A549 (cell line): ENCODE data around the gene STAT4. TPM values are rescaled to one million over a fixed set of nuclear protein-coding genes. Genes with fewer than 3 reads are reported as not detected.

ENCODE experiments used
- ATAC-seq, 2 experiments: fragments of 200-7000 bp in 1 of 2; fragments of >200 bp in 1 of 2; cut with Nextera tagmentation in 1 of 2; cut with Tn5 transposase in 1 of 2; 3 replicates each; pipeline versions ENCODE4 v1.8.0 to v1.9.1; 2018 to 2020; ENCODE audit warnings: mild to moderate bottlenecking in 1 of 2, moderate library complexity in 1 of 2
- CTCF ChIA-PET: fragments of 300-600 bp; sonication (Branson Sonifier 250); formaldehyde crosslinking; extraction: SDS; loops from one replicate; lab custom pipeline; 2021; ENCODE audit warnings: antibody characterized with exemption, inconsistent platforms; lab: Yijun Ruan, JAX
- POLR2A ChIA-PET: fragments of 350-600 bp; formaldehyde crosslinking; extraction: SDS; loops from one replicate; lab custom pipeline; 2021; ENCODE audit warnings: antibody characterized with exemption, inconsistent platforms; lab: Yijun Ruan, JAX
- DNase-seq, 2 experiments: peaks; one replicate each; pipeline versions ENCODE4 v3.0.0 to v3.0.0-alpha.2; 2011 to 2016; ENCODE audit warnings: low read depth in 1 of 2, low spot score in 1 of 2
- FAIRE-seq: peaks from 2 replicates; lab custom pipeline; 2011; peaks lifted over from hg19 to GRCh38; lab: Jason Lieb, UNC
- H3K27ac ChIP-seq, 2 experiments: fragments of >200 bp; sonication (Bioruptor Twin); formaldehyde crosslinking; 3 replicates each; pipeline ENCODE4 v1.5.1; 2016 to 2017
- H3K4me1 ChIP-seq: fragments of >200 bp; sonication (Bioruptor Twin); formaldehyde crosslinking; 3 replicates; pipeline ENCODE4 v1.6.1; 2016
- H3K4me2 ChIP-seq: fragments of >200 bp; sonication (Bioruptor Twin); formaldehyde crosslinking; 3 replicates; pipeline ENCODE4 v1.6.1; 2016
- H3K4me3 ChIP-seq: fragments of >200 bp; sonication (Bioruptor Twin); formaldehyde crosslinking; 3 replicates; pipeline ENCODE4 v1.5.1; 2016
- H3K9me3 ChIP-seq: fragments of >200 bp; sonication (Bioruptor Twin); formaldehyde crosslinking; 3 replicates; pipeline ENCODE4 v1.6.1; 2016
- CBX2 ChIP-seq: fragments of 200-600 bp; sonication (generic); IDR thresholded peaks from 2 replicates; pipeline ENCODE4 v1.6.1; 2016; ENCODE audit warnings: low read depth, mild to moderate bottlenecking, borderline replicate concordance
- CBX8 ChIP-seq: fragments of 200-600 bp; sonication (generic); IDR thresholded peaks from 2 replicates; pipeline ENCODE4 v1.6.1; 2016
- CHD2 ChIP-seq: fragments of 150-350 bp; IDR thresholded peaks from 2 replicates; pipeline ENCODE4 v1.6.1; 2014; ENCODE audit warnings: low read length; ENCODE audit not compliant: partially characterized antibody
- EP300 ChIP-seq, 2 experiments: fragments of >200 bp; sonication (Bioruptor Twin); formaldehyde crosslinking; IDR thresholded peaks; 2 replicates in 1 of 2; 3 replicates in 1 of 2; pipeline ENCODE4 v1.6.1; 2016 to 2017
- FOSB ChIP-seq: fragments of 250-450 bp; sonication (Bioruptor Pico); IDR thresholded peaks from 2 replicates; pipeline ENCODE4 v1.5.0; 2020; ENCODE audit warnings: mild to moderate bottlenecking, moderate library complexity
- FOXS1 ChIP-seq: fragments of 250-450 bp; sonication (Bioruptor Pico); IDR thresholded peaks from 2 replicates; pipeline ENCODE4 v1.5.0; 2020; ENCODE audit warnings: mild to moderate bottlenecking, moderate library complexity
- GATA3 ChIP-seq: IDR thresholded peaks from 2 replicates; pipeline ENCODE4 v1.6.1; 2012; ENCODE audit warnings: borderline replicate concordance
- HOXA7 ChIP-seq: fragments of 250-450 bp; sonication (Bioruptor Pico); IDR thresholded peaks from 2 replicates; pipeline ENCODE4 v1.5.0; 2020; ENCODE audit warnings: mild to moderate bottlenecking, moderate library complexity
- HOXB13 ChIP-seq: fragments of 250-450 bp; sonication (Bioruptor Pico); IDR thresholded peaks from 2 replicates; pipeline ENCODE4 v1.5.0; 2020; ENCODE audit warnings: low read depth, mild to moderate bottlenecking, moderate library complexity
- MAZ ChIP-seq: fragments of 150-350 bp; IDR thresholded peaks from 2 replicates; pipeline ENCODE4 v1.6.1; 2014; ENCODE audit warnings: antibody characterized with exemption, low read depth, low read length, borderline replicate concordance
- NFE2L2 ChIP-seq: fragments of 150-350 bp; conservative IDR thresholded peaks from 2 replicates; pipeline ENCODE4 v1.6.1; 2014; ENCODE audit warnings: low read length
- PHF8 ChIP-seq: fragments of 200-600 bp; sonication (generic); IDR thresholded peaks from 2 replicates; pipeline ENCODE4 v1.6.1; 2016; ENCODE audit warnings: low read depth, mild to moderate bottlenecking, antibody characterized with exemption, moderate library complexity, borderline replicate concordance
- POLR2AphosphoS2 ChIP-seq: conservative IDR thresholded peaks from 2 replicates; pipeline ENCODE4 v1.6.1; 2012; ENCODE audit warnings: low read length, improper control_type of control experiment, inconsistent platforms
- RAD21 ChIP-seq, 2 experiments: fragments of >200 bp in 1 of 2; sonication (Bioruptor Twin) in 1 of 2; formaldehyde crosslinking in 1 of 2; IDR thresholded peaks in 1 of 2; conservative IDR thresholded peaks in 1 of 2; 2 replicates in 1 of 2; 3 replicates in 1 of 2; pipeline ENCODE4 v1.6.1; 2012 to 2018; ENCODE audit warnings: inconsistent platforms in 1 of 2
- RARB ChIP-seq: fragments of 250-450 bp; sonication (Bioruptor Pico); IDR thresholded peaks from 2 replicates; pipeline ENCODE4 v1.8.0; 2021; ENCODE audit warnings: mild to moderate bottlenecking, moderate library complexity
- RCOR1 ChIP-seq: fragments of 150-350 bp; IDR thresholded peaks from 2 replicates; pipeline ENCODE4 v1.6.1; 2014; ENCODE audit warnings: antibody characterized with exemption, low read length, low read depth
- ZC3H11A ChIP-seq: fragments of 450-650 bp; IDR thresholded peaks from 2 replicates; pipeline ENCODE4 v1.6.1; 2014; ENCODE audit warnings: antibody characterized with exemption, mild to moderate bottlenecking
- WGBS: methylation state at CpG from one replicate; pipeline ENCODE4 v1.1.6; 2017; ENCODE audit errors: missing lambda C conversion rate; 5-methylcytosine and 5-hydroxymethylcytosine counted together
- polyA plus RNA-seq, 4 experiments: library from polyadenylated mRNA; depleted of rRNA in 3 of 4; stranded (reverse); fragments of >200 nt; fragmentation: RNase III in 1 of 4; extraction: RNeasy Plus Mini Kit Qiagen cat#74134 plus additional on column Dnase treatment in 1 of 4; gene quantifications; 2 replicates in 3 of 4; 3 replicates in 1 of 4; pipeline ENCODE4 v1.2.3, GENCODE V29; 2011 to 2017
- TF ChIP-seq, protein P1 (sequence below): fragments of >200 bp; sonication (Bioruptor Twin); formaldehyde crosslinking; IDR thresholded peaks from 2 replicates; pipeline ENCODE4 v1.6.1; 2016
- TF ChIP-seq, protein P2 (sequence below): fragments of >200 bp; sonication (Bioruptor Twin); formaldehyde crosslinking; IDR thresholded peaks from 3 replicates; pipeline ENCODE4 v1.6.1; 2016
- TF ChIP-seq, protein P3 (sequence below): fragments of 200-600 bp; sonication (generic); IDR thresholded peaks from 2 replicates; pipeline ENCODE4 v1.6.1; 2016; ENCODE audit warnings: antibody characterized with exemption, mild to moderate bottlenecking, moderate library complexity
- TF ChIP-seq, protein P4 (sequence below): fragments of 150-350 bp; IDR thresholded peaks from 2 replicates; pipeline ENCODE4 v1.6.1; 2014; ENCODE audit warnings: low read depth, mild to moderate bottlenecking, low read length
- TF ChIP-seq, protein P5 (sequence below): fragments of 250-450 bp; sonication (Bioruptor Pico); IDR thresholded peaks from 2 replicates; pipeline ENCODE4 v1.5.0; 2021; ENCODE audit warnings: mild to moderate bottlenecking, moderate library complexity, borderline replicate concordance

The STAT4 gene
- polyA plus RNA-seq, 2 of the 4 experiments (the other 2 are of a cell fraction): 11.6 to 34.4 TPM

DNA sequence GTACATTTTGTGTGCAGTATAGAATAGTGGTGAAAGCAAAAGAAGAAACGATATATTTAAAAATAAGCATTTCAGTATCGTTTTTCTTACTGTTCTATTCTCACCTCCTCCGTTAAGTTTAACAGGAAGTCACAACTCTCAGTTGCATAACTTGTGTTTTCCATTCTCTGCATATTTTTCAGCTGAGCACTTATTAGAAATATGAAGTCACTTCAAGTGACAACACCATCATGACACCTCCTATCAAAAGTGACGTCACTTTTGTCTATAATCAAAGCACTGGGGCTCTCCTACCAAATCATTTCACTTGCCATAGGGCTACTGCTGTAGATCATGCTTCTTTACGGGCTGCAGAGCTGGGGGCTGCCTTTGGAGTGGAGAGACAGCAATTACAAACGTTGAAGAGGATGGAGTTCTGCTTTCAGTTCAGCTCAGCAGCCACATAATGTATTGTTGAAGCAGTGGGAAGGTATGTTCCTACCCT lies 36.3 kb downstream of the STAT4 start:
- DNase-seq (peak in 1 of 2 experiments; percentile 4), ATAC-seq (no peak), FAIRE-seq (no peak)
- Histone ChIP-seq H3K9me3 (no peaks in the 10 kb centered on the region), H3K4me1 (no peaks in the 10 kb centered on the region), H3K4me3 (no peak overlapping the region), H3K4me2 (no peak overlapping the region), H3K27ac (no peak overlapping the region)
- TF ChIP-seq CBX8 (no peak), NFE2L2 (no peak)
- TF ChIP-seq, protein P1, sequence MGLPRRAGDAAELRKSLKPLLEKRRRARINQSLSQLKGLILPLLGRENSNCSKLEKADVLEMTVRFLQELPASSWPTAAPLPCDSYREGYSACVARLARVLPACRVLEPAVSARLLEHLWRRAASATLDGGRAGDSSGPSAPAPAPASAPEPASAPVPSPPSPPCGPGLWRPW: no peak
- CTCF ChIA-PET: interaction anchor here (0.6 kb wide), 1 partner anchor 333 kb away, joined by 4 read pairs; no protein-coding TSS in a partner anchor
- 40% methylated on average over 6 of the region's 6 CpGs for WGBS
- POLR2A ChIA-PET: no interaction called here

DNA sequence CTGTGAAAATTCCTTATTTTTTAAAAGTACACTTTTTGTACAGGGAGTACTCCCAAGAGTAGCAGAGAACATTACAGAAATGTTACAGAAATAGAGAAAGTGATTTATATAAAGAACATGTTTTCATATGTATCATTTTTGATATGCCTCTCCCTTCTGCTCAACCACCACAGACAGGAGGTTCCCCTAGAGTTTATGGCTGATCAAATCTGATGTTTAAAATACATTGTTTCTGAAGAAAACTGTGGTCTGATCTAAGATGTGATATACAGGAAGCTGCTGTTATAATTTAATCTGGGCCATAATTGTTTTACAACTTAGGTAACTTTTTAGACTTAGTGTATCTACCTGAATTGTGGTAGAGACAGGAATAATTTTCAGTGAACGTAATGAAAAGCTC lies 37.0 kb downstream of the STAT4 start:
- no peaks in the 10 kb centered on the region for H3K4me1 ChIP-seq
- 78% methylated on average over 1 of the region's 1 CpG for WGBS
- no peak overlapping the region for H3K27ac ChIP-seq
- ATAC-seq: no peak
- TF ChIP-seq RARB (CRISPR knock-in tag): no peak
- no peak for TF ChIP-seq CBX2
- TF ChIP-seq CHD2: no peak
- TF ChIP-seq FOXS1 (CRISPR knock-in tag): no peak
- TF ChIP-seq, protein P2, sequence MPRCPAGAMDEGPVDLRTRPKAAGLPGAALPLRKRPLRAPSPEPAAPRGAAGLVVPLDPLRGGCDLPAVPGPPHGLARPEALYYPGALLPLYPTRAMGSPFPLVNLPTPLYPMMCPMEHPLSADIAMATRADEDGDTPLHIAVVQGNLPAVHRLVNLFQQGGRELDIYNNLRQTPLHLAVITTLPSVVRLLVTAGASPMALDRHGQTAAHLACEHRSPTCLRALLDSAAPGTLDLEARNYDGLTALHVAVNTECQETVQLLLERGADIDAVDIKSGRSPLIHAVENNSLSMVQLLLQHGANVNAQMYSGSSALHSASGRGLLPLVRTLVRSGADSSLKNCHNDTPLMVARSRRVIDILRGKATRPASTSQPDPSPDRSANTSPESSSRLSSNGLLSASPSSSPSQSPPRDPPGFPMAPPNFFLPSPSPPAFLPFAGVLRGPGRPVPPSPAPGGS: no peak
- TF ChIP-seq, protein P3, sequence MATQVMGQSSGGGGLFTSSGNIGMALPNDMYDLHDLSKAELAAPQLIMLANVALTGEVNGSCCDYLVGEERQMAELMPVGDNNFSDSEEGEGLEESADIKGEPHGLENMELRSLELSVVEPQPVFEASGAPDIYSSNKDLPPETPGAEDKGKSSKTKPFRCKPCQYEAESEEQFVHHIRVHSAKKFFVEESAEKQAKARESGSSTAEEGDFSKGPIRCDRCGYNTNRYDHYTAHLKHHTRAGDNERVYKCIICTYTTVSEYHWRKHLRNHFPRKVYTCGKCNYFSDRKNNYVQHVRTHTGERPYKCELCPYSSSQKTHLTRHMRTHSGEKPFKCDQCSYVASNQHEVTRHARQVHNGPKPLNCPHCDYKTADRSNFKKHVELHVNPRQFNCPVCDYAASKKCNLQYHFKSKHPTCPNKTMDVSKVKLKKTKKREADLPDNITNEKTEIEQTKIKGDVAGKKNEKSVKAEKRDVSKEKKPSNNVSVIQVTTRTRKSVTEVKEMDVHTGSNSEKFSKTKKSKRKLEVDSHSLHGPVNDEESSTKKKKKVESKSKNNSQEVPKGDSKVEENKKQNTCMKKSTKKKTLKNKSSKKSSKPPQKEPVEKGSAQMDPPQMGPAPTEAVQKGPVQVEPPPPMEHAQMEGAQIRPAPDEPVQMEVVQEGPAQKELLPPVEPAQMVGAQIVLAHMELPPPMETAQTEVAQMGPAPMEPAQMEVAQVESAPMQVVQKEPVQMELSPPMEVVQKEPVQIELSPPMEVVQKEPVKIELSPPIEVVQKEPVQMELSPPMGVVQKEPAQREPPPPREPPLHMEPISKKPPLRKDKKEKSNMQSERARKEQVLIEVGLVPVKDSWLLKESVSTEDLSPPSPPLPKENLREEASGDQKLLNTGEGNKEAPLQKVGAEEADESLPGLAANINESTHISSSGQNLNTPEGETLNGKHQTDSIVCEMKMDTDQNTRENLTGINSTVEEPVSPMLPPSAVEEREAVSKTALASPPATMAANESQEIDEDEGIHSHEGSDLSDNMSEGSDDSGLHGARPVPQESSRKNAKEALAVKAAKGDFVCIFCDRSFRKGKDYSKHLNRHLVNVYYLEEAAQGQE: no peak
- TF ChIP-seq ZC3H11A: no peak
- no peak for TF ChIP-seq MAZ
- TF ChIP-seq, protein P4, sequence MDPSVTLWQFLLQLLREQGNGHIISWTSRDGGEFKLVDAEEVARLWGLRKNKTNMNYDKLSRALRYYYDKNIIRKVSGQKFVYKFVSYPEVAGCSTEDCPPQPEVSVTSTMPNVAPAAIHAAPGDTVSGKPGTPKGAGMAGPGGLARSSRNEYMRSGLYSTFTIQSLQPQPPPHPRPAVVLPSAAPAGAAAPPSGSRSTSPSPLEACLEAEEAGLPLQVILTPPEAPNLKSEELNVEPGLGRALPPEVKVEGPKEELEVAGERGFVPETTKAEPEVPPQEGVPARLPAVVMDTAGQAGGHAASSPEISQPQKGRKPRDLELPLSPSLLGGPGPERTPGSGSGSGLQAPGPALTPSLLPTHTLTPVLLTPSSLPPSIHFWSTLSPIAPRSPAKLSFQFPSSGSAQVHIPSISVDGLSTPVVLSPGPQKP: no peak
- TF ChIP-seq HOXB13: no peak
- H3K4me2 ChIP-seq: no peak overlapping the region
- CTCF ChIA-PET: no interaction called here
- H3K9me3 ChIP-seq: no peaks in the 10 kb centered on the region
- no peak for FAIRE-seq
- no peak for DNase-seq
- POLR2A ChIA-PET: no interaction called here
- no peak overlapping the region for H3K4me3 ChIP-seq

DNA sequence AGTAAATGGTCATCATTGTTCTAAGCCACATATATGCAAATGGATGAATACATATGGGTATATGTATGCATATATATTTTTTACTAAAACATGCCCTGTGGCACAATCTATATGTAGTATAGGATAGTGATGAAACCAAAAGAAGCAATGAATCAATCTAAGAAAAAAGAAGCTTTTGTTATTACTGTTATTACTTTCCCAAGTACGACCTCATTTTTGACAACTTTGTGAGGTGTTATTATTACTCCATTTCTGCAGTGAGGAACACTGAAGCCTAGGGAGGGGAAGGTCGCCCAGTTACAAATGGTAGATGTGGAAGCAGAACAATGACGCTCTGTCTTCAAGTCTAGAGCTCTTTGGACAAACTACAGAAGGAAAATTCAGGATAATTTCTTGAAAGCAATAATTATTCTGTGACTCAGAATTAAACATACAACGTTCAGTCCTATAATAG lies 38.3 kb downstream of the STAT4 start:
- no peaks in the 10 kb centered on the region for H3K4me1 ChIP-seq
- 72% methylated on average over 4 of the region's 4 CpGs for WGBS
- H3K27ac ChIP-seq: no peak overlapping the region
- no peak for TF ChIP-seq HOXA7 (CRISPR knock-in tag)
- TF ChIP-seq, protein P5, sequence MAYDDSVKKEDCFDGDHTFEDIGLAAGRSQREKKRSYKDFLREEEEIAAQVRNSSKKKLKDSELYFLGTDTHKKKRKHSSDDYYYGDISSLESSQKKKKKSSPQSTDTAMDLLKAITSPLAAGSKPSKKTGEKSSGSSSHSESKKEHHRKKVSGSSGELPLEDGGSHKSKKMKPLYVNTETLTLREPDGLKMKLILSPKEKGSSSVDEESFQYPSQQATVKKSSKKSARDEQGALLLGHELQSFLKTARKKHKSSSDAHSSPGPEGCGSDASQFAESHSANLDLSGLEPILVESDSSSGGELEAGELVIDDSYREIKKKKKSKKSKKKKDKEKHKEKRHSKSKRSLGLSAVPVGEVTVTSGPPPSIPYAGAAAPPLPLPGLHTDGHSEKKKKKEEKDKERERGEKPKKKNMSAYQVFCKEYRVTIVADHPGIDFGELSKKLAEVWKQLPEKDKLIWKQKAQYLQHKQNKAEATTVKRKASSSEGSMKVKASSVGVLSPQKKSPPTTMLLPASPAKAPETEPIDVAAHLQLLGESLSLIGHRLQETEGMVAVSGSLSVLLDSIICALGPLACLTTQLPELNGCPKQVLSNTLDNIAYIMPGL (CRISPR knock-in tag): no peak
- TF ChIP-seq POLR2AphosphoS2: no peak
- TF ChIP-seq EP300 (IDR thresholded peaks at IDR 0.05): no peak
- no peak for TF ChIP-seq FOSB (CRISPR knock-in tag)
- TF ChIP-seq PHF8: no peak
- no peak for TF ChIP-seq RAD21 (conservative IDR thresholded peaks at IDR 0.05 in 1 of 2, IDR thresholded peaks at IDR 0.05 in 1 of 2)
- TF ChIP-seq RCOR1: no peak
- TF ChIP-seq GATA3: no peak
- H3K4me3 ChIP-seq: no peak overlapping the region
- DNase-seq: no peak
- no peak for FAIRE-seq
- no peak for ATAC-seq
- CTCF ChIA-PET: interaction anchor here (1.0 to 1.2 kb wide), 2 partner anchors 52 to 60 kb away, joined by 4 read pairs; no protein-coding TSS in a partner anchor
- H3K9me3 ChIP-seq: no peaks in the 10 kb centered on the region
- no peak overlapping the region for H3K4me2 ChIP-seq
- POLR2A ChIA-PET: no interaction called here
